H1 (cell line): Measurements from ENCODE around the gene TRIM41. TPM values are rescaled to one million over a fixed set of nuclear protein-coding genes. Genes with fewer than 3 reads are reported as not detected.
A peak's percentile ranks its signal among the peaks of the same experiment; 100 is the strongest.

Source experiments
- CTCF ChIA-PET: fragments of 300-600 bp; sonication (Branson Sonifier 250); formaldehyde crosslinking; loops from one replicate; lab custom pipeline; 2021; ENCODE audit not compliant: partially characterized antibody; lab: Charles Lee
- POLR2A ChIA-PET: fragments of 300-600 bp; sonication (Branson Sonifier 250); formaldehyde crosslinking; loops from one replicate; lab custom pipeline; 2021; ENCODE audit warnings: inconsistent platforms; ENCODE audit not compliant: partially characterized antibody; lab: Charles Lee
- DNase-seq, 2 experiments: peaks; one replicate each; pipeline versions ENCODE4 v3.0.0 to v3.0.0-alpha.2; 2010 to 2022; ENCODE audit warnings: low spot score in 2 of 2, low read depth in 1 of 2, mixed read lengths in 1 of 2
- FAIRE-seq: peaks from 2 replicates; lab custom pipeline; 2011; peaks lifted over from hg19 to GRCh38; lab: Jason Lieb, UNC
- H2AFZ ChIP-seq: 2 replicates; pipeline ENCODE4 v1.8.1; 2012; ENCODE audit warnings: low read length, inconsistent platforms
- H2AK5ac ChIP-seq: 2 replicates; pipeline ENCODE4 v1.6.1; 2013; ENCODE audit warnings: low read depth, low read length
- H2BK120ac ChIP-seq: replicated peaks from 2 replicates; pipeline ENCODE3; 2013; ENCODE audit warnings: low read depth, low read length, inconsistent platforms
- H2BK12ac ChIP-seq: 2 replicates; pipeline ENCODE4 v1.6.1; 2013; ENCODE audit warnings: low read depth, low read length
- H2BK15ac ChIP-seq: 2 replicates; pipeline ENCODE4 v1.6.1; 2013; ENCODE audit warnings: low read length
- H2BK20ac ChIP-seq: 2 replicates; pipeline ENCODE4 v1.6.1; 2013; ENCODE audit warnings: low read length
- H2BK5ac ChIP-seq: 2 replicates; pipeline ENCODE4 v1.6.1; 2013; ENCODE audit warnings: low read depth, low read length
- H3K14ac ChIP-seq: 2 replicates; pipeline ENCODE4 v1.6.1; 2013; ENCODE audit warnings: inconsistent platforms; ENCODE audit not compliant: insufficient read length
- H3K18ac ChIP-seq: 2 replicates; pipeline ENCODE4 v1.6.1; 2013; ENCODE audit warnings: low read length; ENCODE audit errors: extremely low read depth
- H3K23ac ChIP-seq: 2 replicates; pipeline ENCODE4 v1.6.1; 2013; ENCODE audit warnings: inconsistent platforms; ENCODE audit not compliant: insufficient read length
- H3K23me2 ChIP-seq: 2 replicates; pipeline ENCODE4 v1.6.1; 2013; ENCODE audit warnings: low read depth, low read length
- H3K27ac ChIP-seq: 2 replicates; pipeline ENCODE4 v1.6.1; 2011; ENCODE audit warnings: low read depth, low read length, inconsistent platforms
- H3K27me3 ChIP-seq, 4 experiments: replicated peaks in 1 of 4; 1 replicate in 1 of 4; 2 replicates in 3 of 4; pipeline versions ENCODE4 v1.6.1 to v1.8.1; 2011 to 2013; ENCODE audit warnings: low read length in 3 of 4, mild to moderate bottlenecking in 3 of 4, inconsistent platforms in 2 of 4, mixed read lengths in 2 of 4, moderate library complexity in 1 of 4; ENCODE audit not compliant: control insufficient read depth in 3 of 4, insufficient read depth in 3 of 4; ENCODE audit errors: extremely low read depth in 1 of 4
- H3K36me3 ChIP-seq, 4 experiments: 2 replicates each; pipeline versions ENCODE4 v1.6.1 to v1.8.1; 2011 to 2013; ENCODE audit warnings: mild to moderate bottlenecking in 4 of 4, low read length in 3 of 4, moderate library complexity in 2 of 4, control low read depth in 1 of 4, inconsistent platforms in 1 of 4; ENCODE audit not compliant: insufficient read depth in 4 of 4, control insufficient read depth in 2 of 4
- H3K4ac ChIP-seq: replicated peaks from 2 replicates; pipeline ENCODE3; 2013; ENCODE audit warnings: low read length, low read depth, mixed read lengths, inconsistent platforms; ENCODE audit not compliant: insufficient read length
- H3K4me1 ChIP-seq, 4 experiments: replicated peaks in 1 of 4; 1 replicate in 1 of 4; 2 replicates in 3 of 4; pipeline versions ENCODE4 v1.6.1 to v1.8.1; 2011 to 2013; ENCODE audit warnings: low read length in 3 of 4, inconsistent platforms in 2 of 4, mixed read lengths in 1 of 4; ENCODE audit not compliant: insufficient read depth in 4 of 4, control insufficient read depth in 3 of 4
- H3K4me2 ChIP-seq, 2 experiments: 2 replicates each; pipeline versions ENCODE4 v1.6.1 to v1.8.1; 2011 to 2013; ENCODE audit warnings: low read depth in 2 of 2, low read length in 2 of 2, control low read depth in 1 of 2, inconsistent platforms in 1 of 2, mild to moderate bottlenecking in 1 of 2; ENCODE audit not compliant: insufficient read depth in 1 of 2
- H3K4me3 ChIP-seq, 4 experiments: fragments of 200-600, 300-600 bp in 1 of 4; sonication (generic), shearing (Covaris generic), sonication (Bioruptor Twin) in 1 of 4; 2 replicates each; pipeline versions ENCODE4 v1.5.1 to v1.8.1; 2011 to 2016; ENCODE audit warnings: low read length in 4 of 4, low read depth in 3 of 4, control low read depth in 2 of 4, inconsistent platforms in 2 of 4, mild to moderate bottlenecking in 2 of 4, mixed read lengths in 1 of 4, moderate library complexity in 1 of 4; ENCODE audit not compliant: insufficient read depth in 2 of 4; ENCODE audit errors: extremely low read depth in 1 of 4
- H3K56ac ChIP-seq: replicated peaks from 2 replicates; pipeline ENCODE3; 2013; ENCODE audit warnings: low read depth, mild to moderate bottlenecking, mixed read lengths, low read length, inconsistent platforms; ENCODE audit not compliant: insufficient read length
- H3K79me1 ChIP-seq: 2 replicates; pipeline ENCODE4 v1.6.1; 2013; ENCODE audit warnings: low read depth, low read length, control low read depth
- H3K79me2 ChIP-seq, 2 experiments: 2 replicates each; pipeline versions ENCODE4 v1.6.1 to v1.8.1; 2012 to 2013; ENCODE audit warnings: low read length in 2 of 2, mild to moderate bottlenecking in 2 of 2, inconsistent platforms in 1 of 2; ENCODE audit not compliant: insufficient read depth in 2 of 2, control insufficient read depth in 1 of 2
- H3K9ac ChIP-seq, 4 experiments: replicated peaks in 1 of 4; 1 replicate in 1 of 4; 2 replicates in 3 of 4; pipeline versions ENCODE4 v1.6.1 to v1.8.1; 2011 to 2013; ENCODE audit warnings: low read depth in 3 of 4, low read length in 3 of 4, control low read depth in 2 of 4, mild to moderate bottlenecking in 2 of 4, moderate library complexity in 2 of 4, inconsistent platforms in 1 of 4; ENCODE audit errors: extremely low read depth in 1 of 4
- H3K9me3 ChIP-seq, 2 experiments: 2 replicates each; pipeline versions ENCODE4 v1.6.1 to v1.8.1; 2012 to 2013; ENCODE audit warnings: mild to moderate bottlenecking in 2 of 2, moderate library complexity in 2 of 2, control low read depth in 1 of 2, inconsistent platforms in 1 of 2, low read depth in 1 of 2, low read length in 1 of 2, mixed read lengths in 1 of 2; ENCODE audit not compliant: insufficient read depth in 2 of 2
- H4K20me1 ChIP-seq, 2 experiments: replicated peaks in 1 of 2; 2 replicates each; pipeline versions ENCODE3 to v1.8.1; 2011 to 2013; ENCODE audit warnings: inconsistent platforms in 2 of 2, low read length in 2 of 2, mild to moderate bottlenecking in 1 of 2; ENCODE audit not compliant: insufficient read depth in 2 of 2, control insufficient read depth in 1 of 2
- H4K5ac ChIP-seq: 2 replicates; pipeline ENCODE4 v1.6.1; 2013; ENCODE audit warnings: low read length, low read depth, mixed read lengths, inconsistent platforms; ENCODE audit not compliant: insufficient read length
- H4K8ac ChIP-seq: 2 replicates; pipeline ENCODE4 v1.8.0; 2013; ENCODE audit warnings: mild to moderate bottlenecking, moderate library complexity, low read length, inconsistent platforms; ENCODE audit not compliant: insufficient read depth; ENCODE audit errors: extremely low read depth
- H4K91ac ChIP-seq: replicated peaks from 2 replicates; pipeline ENCODE3; 2013; ENCODE audit warnings: low read length, mixed read lengths, inconsistent platforms; ENCODE audit not compliant: insufficient read length
- CBX5 ChIP-seq: fragments of 300-800, 300-1000 bp; sonication (generic); IDR thresholded peaks from 2 replicates; pipeline ENCODE4 v1.7.1; 2016; ENCODE audit warnings: antibody characterized with exemption, low read length, low read depth
- CHD2 ChIP-seq: IDR thresholded peaks from 2 replicates; pipeline ENCODE4 v1.6.1; 2012; ENCODE audit warnings: low read length, improper control_type of control experiment
- POLR2AphosphoS5 ChIP-seq: IDR thresholded peaks from 2 replicates; pipeline ENCODE4 v1.6.1; 2011; ENCODE audit warnings: low read depth, low read length
- SIX5 ChIP-seq: IDR thresholded peaks from 2 replicates; pipeline ENCODE4 v1.6.1; 2011; ENCODE audit warnings: mild to moderate bottlenecking, low read depth, low read length
- SP1 ChIP-seq: IDR thresholded peaks from 2 replicates; pipeline ENCODE4 v1.6.1; 2011; ENCODE audit warnings: low read depth, low read length
- SP2 ChIP-seq: IDR thresholded peaks from 2 replicates; pipeline ENCODE4 v1.6.1; 2012; ENCODE audit warnings: mild to moderate bottlenecking, low read length, inconsistent platforms
- SRF ChIP-seq: IDR thresholded peaks from 2 replicates; pipeline ENCODE4 v1.6.1; 2011; ENCODE audit warnings: mild to moderate bottlenecking, low read depth, low read length, moderate library complexity
- TAF7 ChIP-seq: optimal IDR thresholded peaks from 2 replicates; pipeline ENCODE3; 2011; ENCODE audit warnings: low read depth, mild to moderate bottlenecking, inconsistent platforms, low read length, moderate library complexity, borderline replicate concordance
- TBP ChIP-seq: IDR thresholded peaks from 2 replicates; pipeline ENCODE4 v1.6.1; 2011; ENCODE audit warnings: low read depth, low read length, improper control_type of control experiment
- WGBS, 2 experiments: shearing (Covaris generic) in 1 of 2; methylation state at CpG; one replicate each; pipeline versions ENCODE4 v1.1.6 to v1.1.7; 2013 to 2015; ENCODE audit warnings: low lambda C conversion rate in 2 of 2, mixed read lengths in 2 of 2, inconsistent platforms in 1 of 2, low coverage in 1 of 2, missing lambda C conversion rate in 1 of 2; ENCODE audit not compliant: insufficient replicate concordance in 2 of 2, insufficient coverage in 1 of 2, insufficient read length in 1 of 2; ENCODE audit errors: extremely low coverage in 1 of 2, missing lambda C conversion rate in 1 of 2; 5-methylcytosine and 5-hydroxymethylcytosine counted together
- polyA plus RNA-seq, 7 experiments: library from polyadenylated mRNA; depleted of rRNA in 3 of 7; stranded (reverse) in 5 of 7; unstranded in 2 of 7; fragments of >200 nt in 5 of 7; fragments of 200-250 nt in 2 of 7; gene quantifications; 1 replicate in 5 of 7; 2 replicates in 1 of 7; 4 replicates in 1 of 7; pipeline versions ENCODE4 v1.2.1 to v1.2.3, GENCODE V29; 2011 to 2013; ENCODE audit warnings: missing spikeins in 2 of 7, mixed read lengths in 2 of 7
- total RNA-seq: library from RNA; stranded (reverse); fragmentation: NEBNext Ultra II Directional; extraction: Animal tissue kit (Norgen Biotek cat#: 25700); gene quantifications from 2 replicates; pipeline ENCODE4 v1.2.1, GENCODE V29; 2021
- TF ChIP-seq, protein P1 (sequence below): IDR thresholded peaks from 2 replicates; pipeline ENCODE4 v1.6.1; 2012; ENCODE audit warnings: inconsistent platforms

Gene TRIM41
- total and polyA plus RNA-seq, 2 of the 8 experiments (the other 6 are each of a cell fraction or from before 2014, with no cell fraction given), result 12.9 to 21.6 TPM

DNA sequence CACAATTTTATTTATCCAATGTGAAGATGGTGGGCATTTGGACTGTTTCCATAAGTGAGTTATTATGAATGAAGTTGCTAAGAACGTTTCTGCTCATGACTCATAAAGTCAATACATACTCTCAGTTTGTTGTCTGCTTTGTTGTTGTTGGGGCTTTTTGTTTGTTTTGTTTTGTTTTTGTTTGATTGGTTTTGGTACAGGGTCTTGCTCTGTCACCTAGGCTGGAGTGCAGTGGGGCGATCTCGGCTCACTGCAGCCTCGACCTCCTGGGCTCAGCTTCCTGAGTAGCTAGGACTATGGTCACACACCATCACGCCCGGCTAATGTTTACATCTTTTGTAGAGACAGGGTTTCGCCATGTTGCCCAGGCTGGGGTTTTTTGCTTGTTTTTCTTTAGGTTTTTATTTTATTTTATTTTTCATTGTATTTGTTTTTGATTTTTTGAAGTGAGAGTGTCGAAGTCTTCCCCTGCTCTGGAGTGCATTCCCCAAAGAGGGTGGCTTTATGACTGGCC, 36.0 kb upstream of the TRIM41 start:
- FAIRE-seq, result no peak
- Histone ChIP-seq H3K36me3 (no peaks in the 10 kb centered on the region), H3K9me3 (no peaks in the 10 kb centered on the region; a peak in 1 of 4 replicates), H3K14ac (no peak overlapping the region), H3K18ac (no peak overlapping the region; the same call in 1 of the 2 replicates), H3K79me1 (no peaks in the 10 kb centered on the region), H4K5ac (no peak overlapping the region), H4K20me1 (peaks cover 2 to 4% of the 10 kb centered on the region in 2 experiments), H3K4ac (no peak overlapping the region), H2BK15ac (no peak overlapping the region), H3K23ac (no peak overlapping the region), H2AFZ (0 out of 2 replicates have a peak overlapping the region, but pooled peaks have one; percentile 49), H3K4me2 (peak overlapping the region; percentile 69 to 96), H2BK20ac (no peak overlapping the region), H3K4me1 (peaks cover 0 to 11% (median 2%) of the 10 kb centered on the region in 4 experiments; a peak in 4 of 7 replicates), H2BK12ac (no peak overlapping the region; the same call in 1 of the 2 replicates), H3K56ac (no peak overlapping the region), H3K4me3 (peak overlapping the region; percentile 62 to 90 (median 78)), H3K27ac (no peak overlapping the region), H3K9ac (peak overlapping the region in 1 of 4 experiments; percentile 9; a peak in 1 of 7 replicates), H2BK120ac (no peak overlapping the region), H2BK5ac (no peak overlapping the region), H3K23me2 (peaks cover 32% of the 10 kb centered on the region), H3K27me3 (peaks cover 15 to 26% (median 23%) of the 10 kb centered on the region in 4 experiments; a peak in 6 of 7 replicates), H3K79me2 (no peaks in the 10 kb centered on the region), H4K8ac (no peak overlapping the region), H4K91ac (no peak overlapping the region), H2AK5ac (no peak overlapping the region)
- WGBS, 2 experiments, result 23% methylated on average over 8 of the region's 8 CpGs; no CpG with 5 or more reads in 1 of the 2 experiments
- DNase-seq, result no peak
- POLR2A ChIA-PET, result interaction anchor here (0.9 to 11.9 kb wide), 6 partner anchors 10 to 94 kb away, joined by 3 to 90 read pairs (median 7); partner anchors contain the start of genes RACK1 and TRIM7
- CTCF ChIA-PET, result interaction anchor here (0.6 to 12.3 kb wide), 6 partner anchors 12 to 58 kb away, joined by 3 to 197 read pairs (median 10); partner anchors contain the start of gene TRIM7
- TF ChIP-seq TAF7, result no peak
- TF ChIP-seq SRF, result no peak
- TF ChIP-seq POLR2AphosphoS5, result no peak
- no peak for TF ChIP-seq SP1
- TF ChIP-seq CBX5, result no peak
- TF ChIP-seq SP2, result no peak
- TF ChIP-seq CHD2, result no peak
- no peak for TF ChIP-seq TBP
- TF ChIP-seq SIX5, result no peak
- TF ChIP-seq, protein P1, sequence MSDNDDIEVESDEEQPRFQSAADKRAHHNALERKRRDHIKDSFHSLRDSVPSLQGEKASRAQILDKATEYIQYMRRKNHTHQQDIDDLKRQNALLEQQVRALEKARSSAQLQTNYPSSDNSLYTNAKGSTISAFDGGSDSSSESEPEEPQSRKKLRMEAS, result no peak
